WERI-Rb-1 (cell line): ENCODE data around the gene ANAPC1.

Experiments
- DNase-seq: peaks from one replicate; pipeline ENCODE4 v3.0.0-alpha.2; 2020
- H3K27ac ChIP-seq: fragments of 250-450 bp; sonication (Bioruptor Pico); 2 replicates; pipeline ENCODE4 v1.5.1; 2020; ENCODE audit warnings: mild to moderate bottlenecking, moderate library complexity
- H3K27me3 ChIP-seq: fragments of 250-450 bp; sonication (Bioruptor Pico); 2 replicates; pipeline ENCODE4 v1.5.1; 2021; ENCODE audit warnings: mild to moderate bottlenecking, low read depth, moderate library complexity; ENCODE audit not compliant: insufficient read depth, severe bottlenecking
- H3K36me3 ChIP-seq: fragments of 250-450 bp; sonication (Bioruptor Pico); 2 replicates; pipeline ENCODE4 v1.5.1; 2020; ENCODE audit warnings: mild to moderate bottlenecking, moderate library complexity
- H3K4me3 ChIP-seq: 2 replicates; pipeline ENCODE4 v1.5.1; 2011; ENCODE audit warnings: low read depth, mild to moderate bottlenecking, control low read depth, low read length
- H3K9me3 ChIP-seq: fragments of 250-450 bp; sonication (Bioruptor Pico); 2 replicates; pipeline ENCODE4 v1.5.1; 2021; ENCODE audit warnings: mild to moderate bottlenecking, moderate library complexity; ENCODE audit not compliant: severe bottlenecking
- TF ChIP-seq, protein P1 (sequence below): IDR thresholded peaks from 2 replicates; pipeline ENCODE4 v1.5.1; 2011; ENCODE audit warnings: low read depth, mild to moderate bottlenecking, control low read depth, inconsistent platforms, low read length

ANAPC1 gene

DNA sequence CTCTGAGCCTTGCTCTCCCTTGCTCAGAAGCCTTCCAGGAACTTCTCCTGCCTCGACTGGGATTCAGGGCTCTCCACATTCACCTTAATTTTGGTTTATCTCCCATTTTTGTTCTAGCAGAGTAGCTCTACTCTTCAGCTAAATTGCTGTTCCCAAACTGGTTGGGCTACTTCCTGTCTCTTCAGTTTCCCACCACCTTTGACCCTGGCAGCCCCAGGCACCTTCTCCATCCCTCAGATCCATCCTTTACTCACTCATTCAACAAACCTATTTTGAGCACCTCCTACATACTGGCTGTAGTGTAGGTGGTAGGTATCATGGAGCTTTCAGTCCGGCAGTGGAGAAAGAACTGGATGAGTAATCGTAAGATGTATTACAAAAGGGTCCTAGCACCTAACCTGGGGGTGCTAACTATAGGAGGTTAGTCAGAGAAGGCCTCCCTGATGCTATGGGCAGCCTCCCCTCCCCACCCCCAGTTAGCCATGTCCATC, 40.7 kb upstream of the ANAPC1 start:
- H3K4me3 ChIP-seq: no peak overlapping the region
- TF ChIP-seq, protein P1, sequence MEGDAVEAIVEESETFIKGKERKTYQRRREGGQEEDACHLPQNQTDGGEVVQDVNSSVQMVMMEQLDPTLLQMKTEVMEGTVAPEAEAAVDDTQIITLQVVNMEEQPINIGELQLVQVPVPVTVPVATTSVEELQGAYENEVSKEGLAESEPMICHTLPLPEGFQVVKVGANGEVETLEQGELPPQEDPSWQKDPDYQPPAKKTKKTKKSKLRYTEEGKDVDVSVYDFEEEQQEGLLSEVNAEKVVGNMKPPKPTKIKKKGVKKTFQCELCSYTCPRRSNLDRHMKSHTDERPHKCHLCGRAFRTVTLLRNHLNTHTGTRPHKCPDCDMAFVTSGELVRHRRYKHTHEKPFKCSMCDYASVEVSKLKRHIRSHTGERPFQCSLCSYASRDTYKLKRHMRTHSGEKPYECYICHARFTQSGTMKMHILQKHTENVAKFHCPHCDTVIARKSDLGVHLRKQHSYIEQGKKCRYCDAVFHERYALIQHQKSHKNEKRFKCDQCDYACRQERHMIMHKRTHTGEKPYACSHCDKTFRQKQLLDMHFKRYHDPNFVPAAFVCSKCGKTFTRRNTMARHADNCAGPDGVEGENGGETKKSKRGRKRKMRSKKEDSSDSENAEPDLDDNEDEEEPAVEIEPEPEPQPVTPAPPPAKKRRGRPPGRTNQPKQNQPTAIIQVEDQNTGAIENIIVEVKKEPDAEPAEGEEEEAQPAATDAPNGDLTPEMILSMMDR: no peak
- no peaks in the 10 kb centered on the region for H3K27me3 ChIP-seq
- no peak overlapping the region for H3K27ac ChIP-seq
- H3K36me3 ChIP-seq: no peaks in the 10 kb centered on the region
- DNase-seq: no peak
- H3K9me3 ChIP-seq: no peaks in the 10 kb centered on the region

DNA sequence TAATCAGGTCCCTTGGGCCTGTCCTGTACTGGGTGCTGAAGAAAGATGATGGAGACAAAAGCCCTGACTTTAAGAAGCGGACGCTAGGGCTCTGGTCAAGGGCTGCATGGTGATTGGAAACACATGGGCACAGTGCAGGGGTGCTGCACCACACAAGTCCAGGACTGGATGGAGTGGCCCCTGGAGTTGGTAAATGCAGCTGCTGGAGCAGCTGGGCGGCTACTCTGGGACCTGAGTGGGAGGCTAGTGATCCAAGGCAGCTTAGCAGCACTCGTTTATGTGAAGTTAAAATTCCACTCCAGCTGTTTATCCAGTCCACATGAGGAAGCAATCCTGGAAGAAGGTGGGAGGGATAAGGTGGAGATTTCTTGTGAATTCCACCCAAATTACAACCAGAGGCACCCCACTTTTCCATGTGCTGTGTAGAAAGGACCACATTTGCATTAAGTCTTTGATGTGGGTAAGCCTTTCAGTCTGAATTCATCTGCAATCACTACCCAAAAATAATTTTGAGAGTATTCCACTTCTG, 39.3 kb upstream of the ANAPC1 start:
- no peaks in the 10 kb centered on the region for H3K36me3 ChIP-seq
- no peak for DNase-seq
- no peak overlapping the region for H3K27ac ChIP-seq
- H3K9me3 ChIP-seq: no peaks in the 10 kb centered on the region
- TF ChIP-seq, protein P1: no peak
- no peak overlapping the region for H3K4me3 ChIP-seq
- H3K27me3 ChIP-seq: no peaks in the 10 kb centered on the region

DNA sequence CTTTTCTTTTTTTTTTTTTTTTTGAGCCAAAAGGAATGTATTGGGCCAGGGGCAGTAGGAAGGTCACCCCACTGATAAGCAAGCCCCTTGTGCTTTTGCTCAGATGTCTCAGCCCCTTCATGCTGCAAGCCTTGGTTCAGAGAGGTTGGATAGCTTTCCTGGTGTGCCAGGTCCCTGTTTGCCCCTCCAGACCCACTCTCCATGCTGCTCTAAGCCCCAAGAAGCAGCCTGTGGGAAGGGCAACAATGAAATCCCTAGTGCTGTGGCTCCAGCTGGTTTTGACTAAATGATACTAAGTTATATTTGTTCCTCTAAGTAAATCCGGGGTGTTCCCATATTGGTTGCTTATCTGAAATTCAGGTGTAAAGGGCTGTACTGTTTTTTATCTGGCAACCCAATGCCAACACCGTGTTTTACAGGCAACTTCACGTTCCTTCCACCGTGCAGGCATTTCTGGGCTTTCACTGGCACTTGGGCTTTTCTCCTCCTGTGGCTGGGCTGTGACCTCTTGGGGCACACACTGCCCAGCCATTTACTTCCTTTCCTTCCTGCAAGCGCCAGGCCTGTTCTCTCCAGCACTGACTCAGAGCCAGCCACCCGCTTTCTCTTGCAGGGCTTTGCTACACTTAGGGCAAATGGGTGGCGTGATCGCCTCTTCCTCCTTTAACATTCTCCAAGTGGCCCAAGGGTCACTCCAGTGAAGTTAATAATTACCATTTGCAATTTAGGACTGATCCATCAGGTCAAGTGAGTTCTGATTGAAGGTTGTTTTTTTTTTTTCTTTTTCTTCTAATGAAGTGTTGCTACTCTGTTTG, 36.0 kb upstream of the ANAPC1 start:
- no peaks in the 10 kb centered on the region for H3K27me3 ChIP-seq
- DNase-seq: no peak
- TF ChIP-seq, protein P1: no peak
- no peaks in the 10 kb centered on the region for H3K36me3 ChIP-seq
- H3K4me3 ChIP-seq: no peak overlapping the region
- H3K27ac ChIP-seq: no peak overlapping the region
- H3K9me3 ChIP-seq: no peaks in the 10 kb centered on the region

DNA sequence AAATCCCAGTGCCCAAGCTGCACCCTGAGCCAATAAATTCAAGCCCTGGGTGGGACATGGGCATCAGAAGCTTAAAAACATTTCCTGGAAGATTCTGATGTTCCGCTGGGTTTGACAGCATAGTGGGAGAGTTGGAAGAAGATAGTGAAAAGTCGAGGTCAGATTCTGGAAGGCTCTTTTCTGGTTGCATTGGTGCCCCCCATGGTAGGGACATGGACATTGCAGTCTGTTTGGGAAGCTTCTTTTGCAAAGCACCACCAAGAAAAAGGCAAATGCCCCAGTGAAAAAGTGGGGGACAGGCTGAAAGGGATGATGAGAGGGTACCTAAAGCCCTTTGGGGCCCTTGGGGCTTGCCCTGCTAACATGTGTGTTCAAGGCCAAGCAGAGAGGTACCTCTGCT, 35.4 kb upstream of the ANAPC1 start:
- TF ChIP-seq, protein P1: peak; percentile 30; the same call in 1 of the 2 replicates
- Histone ChIP-seq H3K36me3 (no peaks in the 10 kb centered on the region), H3K9me3 (no peaks in the 10 kb centered on the region), H3K27me3 (no peaks in the 10 kb centered on the region), H3K27ac (no peak overlapping the region), H3K4me3 (no peak overlapping the region)
- no peak for DNase-seq

DNA sequence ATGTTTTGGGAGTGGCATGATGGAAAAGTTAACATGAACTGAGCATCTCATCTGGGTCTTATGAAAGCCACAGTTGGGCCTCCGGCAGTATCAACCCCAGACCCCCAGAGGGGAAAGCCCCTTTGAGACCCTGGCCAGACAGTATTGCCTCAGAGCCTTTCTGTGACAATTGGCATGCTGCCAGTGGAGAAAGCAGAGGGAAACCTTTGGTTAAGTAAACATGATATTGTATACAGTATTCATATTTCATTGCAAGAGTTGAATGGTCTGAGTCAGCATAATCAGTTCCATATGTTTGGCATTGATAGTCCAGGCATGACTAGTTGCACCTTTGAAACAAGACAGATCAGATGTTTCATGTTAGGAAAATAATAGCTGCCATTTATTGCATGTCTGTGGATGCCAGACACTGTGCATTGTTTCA, 34.4 kb upstream of the ANAPC1 start:
- H3K9me3 ChIP-seq: no peaks in the 10 kb centered on the region
- no peak for DNase-seq
- no peaks in the 10 kb centered on the region for H3K36me3 ChIP-seq
- TF ChIP-seq, protein P1: no peak
- H3K27me3 ChIP-seq: no peaks in the 10 kb centered on the region
- H3K27ac ChIP-seq: no peak overlapping the region
- H3K4me3 ChIP-seq: no peak overlapping the region
